HepG2 (cell line): Measurements from ENCODE around the gene CCL19. TPM values are rescaled to one million over a fixed set of nuclear protein-coding genes. Genes with fewer than 3 reads are reported as not detected.
A peak's percentile ranks its signal among the peaks of the same experiment; 100 is the strongest.

Experiments
- CERS6 ChIP-seq: sonication (generic); formaldehyde crosslinking; IDR thresholded peaks from 2 replicates; pipeline ENCODE4 v1.5.0; 2020; ENCODE audit warnings: missing genetic modification reagents
- E2F1 ChIP-seq: sonication (generic); formaldehyde crosslinking; IDR thresholded peaks from 2 replicates; pipeline ENCODE4 v1.5.0; 2020; ENCODE audit warnings: missing genetic modification reagents
- FOSL2 ChIP-seq: sonication (generic); formaldehyde crosslinking; IDR thresholded peaks from 2 replicates; pipeline ENCODE4 v1.4.0; 2020; ENCODE audit warnings: missing genetic modification reagents
- GPN1 ChIP-seq: sonication (generic); formaldehyde crosslinking; IDR thresholded peaks from 2 replicates; pipeline ENCODE4 v1.5.1; 2020; ENCODE audit warnings: missing genetic modification reagents, borderline replicate concordance
- HMGXB3 ChIP-seq: sonication (generic); formaldehyde crosslinking; IDR thresholded peaks from 2 replicates; pipeline ENCODE4 v1.4.0; 2020; ENCODE audit warnings: missing genetic modification reagents, borderline replicate concordance
- IRF9 ChIP-seq: sonication (generic); formaldehyde crosslinking; IDR thresholded peaks from 2 replicates; pipeline ENCODE4 v1.8.0; 2022; ENCODE audit warnings: missing genetic modification reagents, mild to moderate bottlenecking, borderline replicate concordance
- KDM3A ChIP-seq: IDR thresholded peaks from 2 replicates; pipeline ENCODE4 v1.6.1; 2018; ENCODE audit warnings: low read depth, missing compliant biosample characterization
- KLF16 ChIP-seq, 2 experiments: sonication (generic) in 1 of 2; formaldehyde crosslinking in 1 of 2; IDR thresholded peaks; 2 replicates each; pipeline versions ENCODE4 v1.6.1 to v1.8.0; 2016 to 2023; ENCODE audit warnings: missing genetic modification reagents in 2 of 2, missing compliant biosample characterization in 1 of 2
- POLR2AphosphoS5 ChIP-seq: IDR thresholded peaks from 2 replicates; pipeline ENCODE4 v1.6.1; 2012; ENCODE audit warnings: low read depth, low read length
- SIX4 ChIP-seq: sonication (generic); formaldehyde crosslinking; IDR thresholded peaks from 2 replicates; pipeline ENCODE4 v1.4.0; 2020; ENCODE audit warnings: missing genetic modification reagents
- SMAD3 ChIP-seq: sonication (generic); formaldehyde crosslinking; IDR thresholded peaks from 2 replicates; pipeline ENCODE4 v1.4.0; 2020; ENCODE audit warnings: missing genetic modification reagents
- SP4 ChIP-seq: sonication (generic); formaldehyde crosslinking; IDR thresholded peaks from 2 replicates; pipeline ENCODE4 v1.8.1; 2023; ENCODE audit warnings: mild to moderate bottlenecking, missing genetic modification reagents
- TBL1XR1 ChIP-seq: fragments of 150-350 bp; IDR thresholded peaks from 2 replicates; pipeline ENCODE4 v1.6.1; 2014; ENCODE audit warnings: borderline replicate concordance, low read length; ENCODE audit not compliant: partially characterized antibody
- UBTF ChIP-seq: sonication (generic); formaldehyde crosslinking; IDR thresholded peaks from 2 replicates; pipeline ENCODE4 v1.4.0; 2020; ENCODE audit warnings: mild to moderate bottlenecking, missing genetic modification reagents
- ZKSCAN8 ChIP-seq: IDR thresholded peaks from 2 replicates; pipeline ENCODE4 v1.6.1; 2016; ENCODE audit warnings: borderline replicate concordance, missing genetic modification reagents, missing compliant biosample characterization
- ZNF205 ChIP-seq: IDR thresholded peaks from 2 replicates; pipeline ENCODE4 v1.6.1; 2018; ENCODE audit warnings: missing biosample characterization, missing genetic modification reagents
- ZNF674 ChIP-seq: sonication (generic); formaldehyde crosslinking; IDR thresholded peaks from 2 replicates; pipeline ENCODE4 v1.5.0; 2020; ENCODE audit warnings: low read depth, mild to moderate bottlenecking, missing genetic modification reagents
- ZNF703 ChIP-seq: sonication (generic); formaldehyde crosslinking; IDR thresholded peaks from 2 replicates; pipeline ENCODE4 v1.5.1; 2020; ENCODE audit warnings: missing genetic modification reagents, mild to moderate bottlenecking, moderate library complexity, borderline replicate concordance
- polyA plus RNA-seq, 8 experiments: library from polyadenylated mRNA; depleted of rRNA in 3 of 8; stranded (reverse) in 7 of 8; unstranded in 1 of 8; fragments of >200 nt; fragmentation: Illumina TruSeq in 4 of 8; extraction: Trizol in 4 of 8; gene quantifications; 2 replicates each; pipeline versions ENCODE4 v1.2.1 to v1.2.3, GENCODE V29; 2011 to 2016; ENCODE audit warnings: low read depth in 4 of 8, missing spikeins in 1 of 8, mixed read lengths in 1 of 8; ENCODE audit not compliant: insufficient read depth in 1 of 8
- total RNA-seq, 5 experiments: library from RNA; depleted of rRNA; stranded (reverse); fragments of >200 nt; fragmentation: Illumina TruSeq; extraction: Trizol; gene quantifications; 2 replicates each; pipeline ENCODE4 v1.2.3, GENCODE V29; 2016; ENCODE audit warnings: low read depth in 1 of 5

Gene CCL19
- total and polyA plus RNA-seq, 2 of the 13 experiments (the other 11 are each of a cell fraction or from before 2014, with no cell fraction given), result not detected

GRCh38 chr9:34675048-34675714, 15.9 kb downstream of the CCL19 start (continued):
- TF ChIP-seq CERS6, result no peak
- TF ChIP-seq ZNF703 (CRISPR knock-in tag), result no peak
- TF ChIP-seq SP4 (CRISPR knock-in tag), result no peak
- no peak for TF ChIP-seq SIX4 (CRISPR knock-in tag)
- no peak for TF ChIP-seq ZNF674 (CRISPR knock-in tag)
- TF ChIP-seq ZKSCAN8, result no peak
- peak; percentile 57; the same call in 1 of the 2 replicates for TF ChIP-seq SMAD3 (CRISPR knock-in tag)
- no peak for TF ChIP-seq IRF9 (CRISPR knock-in tag)
- peak; percentile 41 for TF ChIP-seq TBL1XR1
- no peak for TF ChIP-seq POLR2AphosphoS5
- TF ChIP-seq KLF16 (CRISPR knock-in tag; IDR thresholded peaks at IDR 0.05), result peak in 1 of 2 experiments; percentile 57; a peak in 1 of 4 replicates
- no peak for TF ChIP-seq E2F1 (CRISPR knock-in tag)
- no peak for TF ChIP-seq HMGXB3
- 0 out of 2 replicates have a peak, but pooled peaks have one; percentile 19 for TF ChIP-seq ZNF205 (CRISPR knock-in tag)
- TF ChIP-seq FOSL2 (CRISPR knock-in tag), result no peak
- no peak for TF ChIP-seq GPN1 (CRISPR knock-in tag)
- TF ChIP-seq UBTF (CRISPR knock-in tag), result peak; percentile 44; the same call in 1 of the 2 replicates
- TF ChIP-seq KDM3A (CRISPR knock-in tag), result peak; percentile 67; the same call in 1 of the 2 replicates
